Endothelial cell of umbilical vein (primary cell): ENCODE measurements around the gene SLC16A5. TPM values are rescaled to one million over a fixed set of nuclear protein-coding genes. Genes with fewer than 3 reads are reported as not detected.
A peak's percentile ranks its signal among the peaks of the same experiment; 100 is the strongest.

Experiments used
- BruUV-seq: library from RNA; stranded (reverse); fragments of 400-500 nt; replicated peaks from 2 replicates; lab custom pipeline; 2021; lab: Mats Ljungman, UMichigan
- CTCF ChIA-PET: fragments of 300-600, 350-600 bp; sonication (Branson Sonifier 250); formaldehyde crosslinking; loops from one replicate; lab custom pipeline; 2021; ENCODE audit warnings: antibody characterized with exemption, inconsistent platforms; lab: Charles Lee
- POLR2A ChIA-PET: fragments of 300-600, 350-600 bp; sonication (Branson Sonifier 250); formaldehyde crosslinking; loops from one replicate; lab custom pipeline; 2021; ENCODE audit warnings: antibody characterized with exemption, inconsistent platforms; lab: Charles Lee
- DNase-seq: peaks from one replicate; pipeline ENCODE4 v3.0.0-alpha.2; 2011; ENCODE audit warnings: low read depth, low spot score
- FAIRE-seq: peaks from 2 replicates; lab custom pipeline; 2011; peaks lifted over from hg19 to GRCh38; lab: Jason Lieb, UNC
- H2AFZ ChIP-seq: 2 replicates; pipeline ENCODE4 v1.6.0; 2012; ENCODE audit warnings: low read depth, low read length, control low read depth, inconsistent platforms
- H3K27ac ChIP-seq: 2 replicates; pipeline ENCODE4 v1.5.1; 2011; ENCODE audit warnings: low read depth, mild to moderate bottlenecking, control low read depth, low read length, moderate library complexity; ENCODE audit not compliant: insufficient read depth
- H3K27me3 ChIP-seq, 2 experiments: 2 replicates each; pipeline versions ENCODE4 v1.6.0 to v1.6.1; 2011; ENCODE audit warnings: low read length in 2 of 2, mixed read lengths in 1 of 2; ENCODE audit not compliant: control insufficient read depth in 2 of 2, insufficient read depth in 2 of 2
- H3K36me3 ChIP-seq, 2 experiments: 2 replicates in 1 of 2; 3 replicates in 1 of 2; pipeline ENCODE4 v1.5.1; 2011; ENCODE audit warnings: low read length in 2 of 2, mild to moderate bottlenecking in 1 of 2, moderate library complexity in 1 of 2; ENCODE audit not compliant: control insufficient read depth in 2 of 2, insufficient read depth in 2 of 2; ENCODE audit errors: extremely low read depth in 1 of 2
- H3K4me1 ChIP-seq: 3 replicates; pipeline ENCODE4 v1.5.1; 2011; ENCODE audit warnings: mild to moderate bottlenecking, low read length; ENCODE audit not compliant: control insufficient read depth, insufficient read depth; ENCODE audit errors: extremely low read depth
- H3K4me2 ChIP-seq: 2 replicates; pipeline ENCODE4 v1.6.1; 2011; ENCODE audit warnings: low read length, control low read depth, mixed read lengths; ENCODE audit not compliant: insufficient read depth
- H3K4me3 ChIP-seq, 3 experiments: fragments of 200-600 bp in 1 of 3; sonication (generic), shearing (Covaris generic) in 1 of 3; replicated peaks in 1 of 3; 2 replicates each; pipeline ENCODE4 v1.5.1; 2011 to 2016; ENCODE audit warnings: control low read depth in 3 of 3, low read length in 3 of 3, mild to moderate bottlenecking in 2 of 3, inconsistent platforms in 1 of 3, low read depth in 1 of 3, moderate library complexity in 1 of 3; ENCODE audit not compliant: insufficient read depth in 1 of 3
- H3K79me2 ChIP-seq: 2 replicates; pipeline ENCODE4 v1.6.0; 2012; ENCODE audit warnings: low read length, inconsistent platforms; ENCODE audit not compliant: control insufficient read depth, insufficient read depth
- H3K9ac ChIP-seq: replicated peaks from 2 replicates; pipeline ENCODE3; 2011; ENCODE audit warnings: low read length, control low read depth; ENCODE audit not compliant: insufficient read depth; ENCODE audit errors: extremely low read depth
- H3K9me1 ChIP-seq: replicated peaks from 3 replicates; pipeline ENCODE4 v1.6.0; 2011; ENCODE audit warnings: mild to moderate bottlenecking, low read length; ENCODE audit not compliant: control insufficient read depth, insufficient read depth; ENCODE audit errors: extremely low read depth
- H3K9me3 ChIP-seq: replicated peaks from 2 replicates; pipeline ENCODE4 v1.5.1; 2012; ENCODE audit warnings: low read length, inconsistent platforms; ENCODE audit not compliant: control insufficient read depth, insufficient read depth
- H4K20me1 ChIP-seq: replicated peaks from 2 replicates; pipeline ENCODE3; 2011; ENCODE audit warnings: mild to moderate bottlenecking, low read length; ENCODE audit not compliant: control insufficient read depth, insufficient read depth; ENCODE audit errors: extremely low read depth
- EZH2 ChIP-seq: IDR thresholded peaks from 2 replicates; pipeline ENCODE4 v1.6.1; 2012; ENCODE audit warnings: borderline replicate concordance, low read depth, mild to moderate bottlenecking, moderate library complexity, low read length, inconsistent platforms; ENCODE audit not compliant: severe bottlenecking
- FOS ChIP-seq: IDR thresholded peaks from 2 replicates; pipeline ENCODE4 v1.6.1; 2011; ENCODE audit warnings: mild to moderate bottlenecking, low read length, moderate library complexity, borderline replicate concordance; ENCODE audit not compliant: insufficient read depth
- GATA2 ChIP-seq: IDR thresholded peaks from 2 replicates; pipeline ENCODE4 v1.7.0; 2011; ENCODE audit warnings: low read depth, mild to moderate bottlenecking, moderate library complexity, mixed read lengths, low read length; ENCODE audit not compliant: insufficient read length, insufficient read depth
- JUN ChIP-seq: IDR thresholded peaks from 2 replicates; pipeline ENCODE4 v1.6.1; 2011; ENCODE audit warnings: borderline replicate concordance, low read depth; ENCODE audit not compliant: insufficient read length, insufficient read depth
- MYC ChIP-seq: IDR thresholded peaks from one replicate; pipeline ENCODE4 v1.6.1; 2011; ENCODE audit warnings: mild to moderate bottlenecking, low read depth, low read length
- POLR2A ChIP-seq: IDR thresholded peaks from 2 replicates; pipeline ENCODE4 v1.6.1; 2012; ENCODE audit warnings: low read depth, mild to moderate bottlenecking, control low read depth, low read length
- POLR2AphosphoS5 ChIP-seq: IDR thresholded peaks from 2 replicates; pipeline ENCODE4 v1.6.1; 2012; ENCODE audit warnings: low read depth, mild to moderate bottlenecking, control low read depth, low read length, moderate library complexity; ENCODE audit not compliant: insufficient read depth
- dilution Hi-C: fragments of 300-500 bp; cut with MboI; formaldehyde crosslinking; loops from one replicate; pipeline ENCODE4 v1.15.0; 2019; ENCODE audit warnings: low sequenced_read_pairs; ENCODE audit not compliant: extremely low pct_ligation_motif_present
- intact Hi-C: fragments of 100-400 bp; cut with micrococcal nuclease; formaldehyde crosslinking; loops from one replicate; pipeline ENCODE4 v1.10.0; 2022
- polyA plus RNA-seq, 4 experiments: library from polyadenylated mRNA; depleted of rRNA in 3 of 4; stranded (reverse) in 3 of 4; unstranded in 1 of 4; fragments of >200 nt; gene quantifications; 2 replicates each; pipeline versions ENCODE4 v1.2.1 to v1.2.3, GENCODE V29; 2011 to 2012; ENCODE audit warnings: missing spikeins in 1 of 4
- total RNA-seq: library from RNA; stranded (reverse); gene quantifications from 2 replicates; pipeline ENCODE4 v1.2.3, GENCODE V29; 2021
- TF ChIP-seq, protein P1 (sequence below): IDR thresholded peaks from 2 replicates; pipeline ENCODE4 v1.6.1; 2011; ENCODE audit not compliant: insufficient read depth, insufficient read length
- TF ChIP-seq, protein P2 (sequence below), 2 donors: IDR thresholded peaks; 1 replicate in 1 of 2; 2 replicates in 1 of 2; pipeline ENCODE4 v1.5.1; 2011; ENCODE audit warnings: low read length in 2 of 2, mild to moderate bottlenecking in 2 of 2, moderate library complexity in 2 of 2, control low read depth in 1 of 2, inconsistent platforms in 1 of 2, low read depth in 1 of 2; ENCODE audit not compliant: insufficient read depth in 1 of 2; ENCODE audit errors: extremely low read depth in 1 of 2

The SLC16A5 gene
- total and polyA plus RNA-seq, 2 donors (not counting 3 experiments of a cell fraction or from before 2014, with no cell fraction given), result 16.4 to 23.3 TPM

DNA sequence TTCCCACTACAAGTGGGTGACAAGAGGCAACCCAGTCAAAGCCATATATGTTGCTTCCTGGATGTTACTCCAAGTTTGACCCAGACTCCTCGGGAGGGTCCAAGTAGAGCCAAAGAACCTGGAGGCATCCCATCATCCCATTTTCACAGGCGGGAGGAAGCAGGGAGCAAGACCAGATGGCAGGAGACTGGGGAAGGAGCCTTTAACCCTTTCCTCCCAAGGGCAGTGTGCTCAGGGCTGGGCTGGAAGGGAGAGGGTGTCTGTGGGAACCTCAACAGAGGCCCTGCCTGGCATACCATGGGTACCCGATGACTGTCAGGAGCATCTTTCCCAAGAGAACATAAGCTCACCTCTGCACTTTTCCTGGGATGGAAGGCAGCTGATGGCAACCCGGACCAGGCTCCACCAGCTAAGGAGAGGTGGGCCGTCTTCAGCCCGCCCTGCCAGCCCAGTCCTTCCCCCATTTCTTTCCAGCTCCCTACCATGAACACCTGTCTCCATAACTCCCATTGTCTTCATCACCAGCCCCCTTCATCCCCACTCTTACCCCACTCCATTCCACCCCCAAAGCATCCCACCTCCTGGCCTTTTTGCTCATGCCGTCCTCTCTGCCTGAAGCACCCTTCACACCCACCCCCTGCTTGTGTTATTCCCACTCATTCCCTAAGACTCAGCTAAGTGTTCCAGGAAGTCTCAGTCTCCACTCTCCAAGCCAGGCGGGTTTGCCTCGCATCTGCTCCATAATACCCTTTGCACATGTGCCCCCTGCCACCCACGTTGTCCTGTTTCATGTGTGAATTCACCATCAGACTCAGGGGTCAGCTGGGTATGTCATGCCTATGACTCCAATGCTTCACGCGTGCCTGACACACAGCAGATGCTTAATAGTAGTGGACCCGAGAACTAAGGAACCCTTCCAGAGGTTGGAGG is 5.9 kb upstream of the SLC16A5 start:
- ChIA-PET POLR2A (interaction anchor here (0.5 kb wide), 1 partner anchor 73 kb away, joined by 3 read pairs; no protein-coding TSS in a partner anchor), CTCF (interaction anchor here (1.0 to 4.4 kb wide), 6 partner anchors 9 to 32 kb away, joined by 3 to 19 read pairs (median 4); no protein-coding TSS in a partner anchor)
- no peak overlapping the region for H2AFZ ChIP-seq
- H3K36me3 ChIP-seq, result no peaks in the 10 kb centered on the region
- TF ChIP-seq POLR2AphosphoS5, result no peak
- DNase-seq (no peak), FAIRE-seq (peak; percentile 15)
- no peak overlapping the region for H3K4me2 ChIP-seq
- H4K20me1 ChIP-seq, result no peaks in the 10 kb centered on the region
- dilution Hi-C loops, result no loop called here
- no peak overlapping the region for H3K27ac ChIP-seq
- intact Hi-C loops, result no loop called here
- H3K9me1 ChIP-seq, result no peaks in the 10 kb centered on the region
- BruUV-seq, result no TSS peak
- peaks cover 25% of the 10 kb centered on the region for H3K4me1 ChIP-seq
- H3K4me3 ChIP-seq, result no peak overlapping the region
- H3K9ac ChIP-seq, result no peak overlapping the region
- no peaks in the 10 kb centered on the region for H3K79me2 ChIP-seq
- H3K9me3 ChIP-seq, result no peaks in the 10 kb centered on the region
- no peaks in the 10 kb centered on the region for H3K27me3 ChIP-seq

DNA sequence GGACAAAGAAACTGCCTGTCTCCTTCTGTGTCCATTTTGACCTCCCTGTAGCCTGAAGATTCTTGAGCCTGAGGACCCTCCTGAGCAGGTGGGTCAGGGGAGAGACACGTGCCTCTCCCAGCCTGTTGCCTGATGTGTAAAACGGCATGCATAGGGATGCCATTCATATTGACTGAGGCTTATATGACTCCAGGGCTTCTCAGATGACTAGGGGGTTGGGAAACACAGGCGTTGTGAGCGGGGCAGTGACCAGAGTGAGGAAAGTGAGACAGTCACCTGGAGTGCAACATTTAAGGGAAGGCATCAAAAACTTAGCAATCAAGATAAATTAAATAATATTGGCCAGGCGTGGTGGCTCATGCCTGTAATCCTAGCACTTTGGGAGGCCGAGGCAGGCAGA is 5.1 kb upstream of the SLC16A5 start:
- H3K36me3 ChIP-seq, result no peaks in the 10 kb centered on the region
- H3K9me1 ChIP-seq, result no peaks in the 10 kb centered on the region
- H2AFZ ChIP-seq, result no peak overlapping the region
- peaks cover 27% of the 10 kb centered on the region for H3K4me1 ChIP-seq
- H3K4me3 ChIP-seq, result no peak overlapping the region
- no peak overlapping the region for H3K27ac ChIP-seq
- POLR2A ChIA-PET, result no interaction called here
- no peak overlapping the region for H3K9ac ChIP-seq
- H3K27me3 ChIP-seq, result no peaks in the 10 kb centered on the region
- intact Hi-C loops (no loop called here), dilution Hi-C loops (no loop called here)
- DNase-seq (no peak), FAIRE-seq (no peak)
- TF ChIP-seq, protein P1, sequence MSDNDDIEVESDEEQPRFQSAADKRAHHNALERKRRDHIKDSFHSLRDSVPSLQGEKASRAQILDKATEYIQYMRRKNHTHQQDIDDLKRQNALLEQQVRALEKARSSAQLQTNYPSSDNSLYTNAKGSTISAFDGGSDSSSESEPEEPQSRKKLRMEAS, result no peak
- no peak for TF ChIP-seq MYC
- TF ChIP-seq GATA2, result no peak
- TF ChIP-seq JUN, result no peak
- TF ChIP-seq, protein P2, sequence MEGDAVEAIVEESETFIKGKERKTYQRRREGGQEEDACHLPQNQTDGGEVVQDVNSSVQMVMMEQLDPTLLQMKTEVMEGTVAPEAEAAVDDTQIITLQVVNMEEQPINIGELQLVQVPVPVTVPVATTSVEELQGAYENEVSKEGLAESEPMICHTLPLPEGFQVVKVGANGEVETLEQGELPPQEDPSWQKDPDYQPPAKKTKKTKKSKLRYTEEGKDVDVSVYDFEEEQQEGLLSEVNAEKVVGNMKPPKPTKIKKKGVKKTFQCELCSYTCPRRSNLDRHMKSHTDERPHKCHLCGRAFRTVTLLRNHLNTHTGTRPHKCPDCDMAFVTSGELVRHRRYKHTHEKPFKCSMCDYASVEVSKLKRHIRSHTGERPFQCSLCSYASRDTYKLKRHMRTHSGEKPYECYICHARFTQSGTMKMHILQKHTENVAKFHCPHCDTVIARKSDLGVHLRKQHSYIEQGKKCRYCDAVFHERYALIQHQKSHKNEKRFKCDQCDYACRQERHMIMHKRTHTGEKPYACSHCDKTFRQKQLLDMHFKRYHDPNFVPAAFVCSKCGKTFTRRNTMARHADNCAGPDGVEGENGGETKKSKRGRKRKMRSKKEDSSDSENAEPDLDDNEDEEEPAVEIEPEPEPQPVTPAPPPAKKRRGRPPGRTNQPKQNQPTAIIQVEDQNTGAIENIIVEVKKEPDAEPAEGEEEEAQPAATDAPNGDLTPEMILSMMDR (IDR thresholded peaks at IDR 0.05; ENCODE audit: extremely low read depth in 1 of 2, insufficient read depth in 1 of 2, low read depth in 1 of 2, low read length in 2 of 2), result no peak
- TF ChIP-seq EZH2, result no peak
- TF ChIP-seq FOS, result no peak
- TF ChIP-seq POLR2A, result no peak
- no peak for TF ChIP-seq POLR2AphosphoS5
- no TSS peak for BruUV-seq
- H4K20me1 ChIP-seq, result no peaks in the 10 kb centered on the region
- CTCF ChIA-PET, result interaction anchor here (1.0 to 4.4 kb wide), 5 partner anchors 8 to 31 kb away, joined by 3 to 19 read pairs (median 4); no protein-coding TSS in a partner anchor
- H3K79me2 ChIP-seq, result no peaks in the 10 kb centered on the region
- no peak overlapping the region for H3K4me2 ChIP-seq
- no peaks in the 10 kb centered on the region for H3K9me3 ChIP-seq
